HG02970 (cell line): ENCODE data around the gene KLK10.
"Not testable (repeated sequence)": the region's sequence is repeated elsewhere in the genome, so short reads cannot be mapped to it uniquely, and the experiment has no call there.

Experiments
- ATAC-seq: cut with Tn5 transposase; IDR thresholded peaks from one replicate; pipeline ENCODE4 v1.9.1; 2021; ENCODE audit warnings: mild to moderate bottlenecking, moderate library complexity, moderate number of reproducible peaks; ENCODE audit not compliant: unreplicated experiment, low FRiP score

The KLK10 gene

GRCh38 chr19:50972795-50973376 lies 46.6 kb downstream of the KLK10 start:
- no peak for ATAC-seq

GRCh38 chr19:50969810-50970209 lies 49.7 kb downstream of the KLK10 start:
- ATAC-seq: not testable (repeated sequence)

GRCh38 chr19:50969413-50969760 lies 50.1 kb downstream of the KLK10 start, which contains the start of gene KLK6:
Gene KLK6, minus strand, starts transcription at chr19:50969591. Its CDS starts 1,487 bp downstream, at chr19:50968104.
- no peak for ATAC-seq

GRCh38 chr19:50968716-50969412 lies 50.6 kb downstream of the KLK10 start:
- ATAC-seq: no peak

- ATAC-seq: no peak
Measured at GRCh38 chr19:50967929-50968715, 51.4 kb downstream of the KLK10 start.

GRCh38 chr19:50964266-50964665 lies 55.2 kb downstream of the KLK10 start:
- no peak for ATAC-seq

GRCh38 chr19:50963381-50963780 lies 56.1 kb downstream of the KLK10 start:
- ATAC-seq: no peak
